NCI-H510A (cell line): ENCODE measurements around the gene NEU4.
A peak's percentile ranks its signal among the peaks of the same experiment; 100 is the strongest.
"Not testable (repeated sequence)": the region's sequence is repeated elsewhere in the genome, so short reads cannot be mapped to it uniquely, and the experiment has no call there.

ENCODE experiments used
- DNase-seq: peaks from one replicate; lab custom pipeline; 2025; lab: John Stamatoyannopoulos, UW

Gene NEU4, protein sequence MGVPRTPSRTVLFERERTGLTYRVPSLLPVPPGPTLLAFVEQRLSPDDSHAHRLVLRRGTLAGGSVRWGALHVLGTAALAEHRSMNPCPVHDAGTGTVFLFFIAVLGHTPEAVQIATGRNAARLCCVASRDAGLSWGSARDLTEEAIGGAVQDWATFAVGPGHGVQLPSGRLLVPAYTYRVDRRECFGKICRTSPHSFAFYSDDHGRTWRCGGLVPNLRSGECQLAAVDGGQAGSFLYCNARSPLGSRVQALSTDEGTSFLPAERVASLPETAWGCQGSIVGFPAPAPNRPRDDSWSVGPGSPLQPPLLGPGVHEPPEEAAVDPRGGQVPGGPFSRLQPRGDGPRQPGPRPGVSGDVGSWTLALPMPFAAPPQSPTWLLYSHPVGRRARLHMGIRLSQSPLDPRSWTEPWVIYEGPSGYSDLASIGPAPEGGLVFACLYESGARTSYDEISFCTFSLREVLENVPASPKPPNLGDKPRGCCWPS

DNA sequence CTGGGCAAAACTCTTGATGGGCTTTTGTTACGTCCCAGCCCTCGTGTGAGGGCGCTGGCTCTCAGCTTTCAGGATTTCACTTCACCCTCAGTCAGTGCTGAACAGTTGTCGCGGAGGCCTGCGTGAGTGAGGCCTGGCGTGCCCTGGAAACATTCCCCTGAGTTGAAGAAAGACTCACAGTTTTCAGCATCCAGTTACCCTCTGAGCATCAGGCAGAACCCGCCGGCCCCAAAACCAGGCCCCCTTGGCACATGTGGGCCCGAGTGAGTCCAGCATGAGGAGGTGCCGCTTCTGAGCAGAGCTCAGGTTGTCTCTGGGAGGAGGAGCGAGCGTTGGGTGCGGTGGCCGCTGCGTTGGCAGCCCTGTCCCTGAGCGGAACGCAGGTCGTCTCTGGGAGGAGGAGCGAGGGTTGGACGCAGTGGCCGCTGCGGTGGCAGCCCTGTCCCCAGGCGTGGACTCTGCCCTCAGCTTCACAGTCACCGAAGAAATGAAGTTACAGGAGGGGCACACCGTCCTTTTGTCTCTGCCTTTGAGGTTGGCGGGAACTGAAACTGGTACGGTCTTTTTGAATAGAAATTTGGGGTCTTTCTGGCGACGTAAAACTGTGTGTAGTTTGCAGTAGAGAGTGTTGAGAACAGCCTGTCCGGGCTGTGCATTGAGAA is at the start of gene NEU4:
Gene NEU4, plus strand, starts transcription at position 473 of the 662 bp plus-strand sequence. CDS start 5,292 bp downstream, outside the sequence.
- DNase-seq, result no peak

DNA sequence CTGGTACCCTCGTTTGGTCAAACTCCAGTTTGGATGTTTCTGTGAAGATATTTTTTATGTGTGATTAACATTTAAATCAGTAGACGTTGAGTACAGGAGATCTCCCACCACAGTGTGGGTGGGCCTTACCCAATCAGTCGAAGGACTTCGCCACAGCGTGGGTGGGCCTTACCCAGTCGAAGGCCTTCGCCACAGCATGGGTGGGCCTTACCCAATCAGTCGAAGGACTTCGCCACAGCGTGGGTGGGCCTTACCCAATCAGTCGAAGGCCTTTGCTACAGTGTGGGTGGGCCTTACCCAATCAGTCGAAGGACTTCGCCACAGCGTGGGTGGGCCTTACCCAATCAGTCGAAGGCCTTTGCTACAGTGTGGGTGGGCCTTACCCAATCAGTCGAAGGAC is 49.1 kb upstream of the NEU4 start:
- not testable (repeated sequence) for DNase-seq

DNA sequence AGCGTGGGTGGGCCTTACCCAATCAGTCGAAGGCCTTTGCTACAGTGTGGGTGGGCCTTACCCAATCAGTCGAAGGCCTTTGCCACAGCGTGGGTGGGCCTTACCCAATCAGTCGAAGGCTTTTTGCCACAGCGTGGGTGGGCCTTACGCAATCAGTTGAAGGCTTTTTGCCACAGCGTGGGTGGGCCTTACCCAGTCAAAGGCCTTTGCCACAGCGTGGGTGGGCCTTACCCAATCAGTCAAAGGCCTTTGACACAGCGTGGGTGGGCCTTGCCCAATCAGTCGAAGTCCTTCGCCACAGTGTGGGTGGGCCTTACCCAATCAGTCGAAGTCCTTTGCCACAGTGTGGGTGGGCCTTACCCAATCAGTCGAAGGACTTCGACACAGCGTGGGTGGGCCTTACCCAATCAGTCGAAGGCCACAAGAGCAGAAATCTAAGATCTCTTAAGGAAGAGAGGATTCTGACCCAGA is 48.7 kb upstream of the NEU4 start:
- no peak for DNase-seq

DNA sequence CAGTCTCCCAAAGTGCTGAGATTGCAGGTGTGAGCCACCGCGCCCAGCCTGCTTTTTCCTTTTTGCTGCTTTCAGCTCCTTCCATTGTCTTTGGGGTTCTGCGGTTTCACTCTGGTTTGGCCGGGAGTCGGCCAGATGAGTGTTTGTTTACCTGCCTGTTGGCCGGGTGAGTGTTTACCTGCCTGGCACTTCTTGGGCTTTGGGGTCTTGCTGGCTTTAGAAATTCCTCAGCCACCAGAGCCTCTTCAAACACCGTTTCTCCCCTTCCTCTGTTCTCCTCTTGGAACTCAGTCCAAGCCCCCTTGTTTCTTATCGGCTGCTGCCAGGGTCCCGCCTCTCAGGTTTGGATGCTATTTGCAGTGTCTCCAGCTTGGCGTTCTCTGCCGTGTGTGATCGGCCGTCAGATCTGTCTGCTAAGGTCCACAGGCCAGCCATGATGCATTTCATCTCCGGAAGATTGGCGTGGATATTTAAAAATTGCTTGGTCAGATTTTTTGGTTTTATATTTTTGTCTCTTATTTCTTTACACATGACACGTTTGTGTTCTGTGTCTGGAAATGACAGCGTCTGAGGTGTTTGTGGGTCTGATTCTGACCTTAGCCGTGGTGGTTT is 46.6 kb upstream of the NEU4 start:
- no peak for DNase-seq

DNA sequence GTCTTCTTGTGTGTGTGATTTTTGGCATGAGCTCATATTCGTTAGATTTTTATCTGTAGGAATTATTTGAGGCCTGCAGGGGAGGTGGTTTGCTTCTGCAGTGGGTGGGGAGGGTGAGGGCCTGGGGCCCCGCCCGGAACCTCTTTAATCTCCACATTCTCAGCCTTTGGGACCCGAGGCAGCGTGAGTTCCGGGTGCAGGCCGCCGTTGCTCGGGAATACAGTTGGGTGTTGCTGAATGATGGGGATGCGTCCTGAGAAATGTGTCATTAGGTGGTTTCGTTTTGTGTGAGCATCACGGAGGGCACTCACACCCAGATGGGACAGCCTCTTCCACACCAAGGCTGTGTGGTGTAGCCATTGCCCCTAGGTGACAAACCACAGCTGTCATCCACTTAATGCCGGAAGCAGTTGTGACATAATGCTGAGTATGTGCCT is 46.0 kb upstream of the NEU4 start:
- DNase-seq, result no peak

DNA sequence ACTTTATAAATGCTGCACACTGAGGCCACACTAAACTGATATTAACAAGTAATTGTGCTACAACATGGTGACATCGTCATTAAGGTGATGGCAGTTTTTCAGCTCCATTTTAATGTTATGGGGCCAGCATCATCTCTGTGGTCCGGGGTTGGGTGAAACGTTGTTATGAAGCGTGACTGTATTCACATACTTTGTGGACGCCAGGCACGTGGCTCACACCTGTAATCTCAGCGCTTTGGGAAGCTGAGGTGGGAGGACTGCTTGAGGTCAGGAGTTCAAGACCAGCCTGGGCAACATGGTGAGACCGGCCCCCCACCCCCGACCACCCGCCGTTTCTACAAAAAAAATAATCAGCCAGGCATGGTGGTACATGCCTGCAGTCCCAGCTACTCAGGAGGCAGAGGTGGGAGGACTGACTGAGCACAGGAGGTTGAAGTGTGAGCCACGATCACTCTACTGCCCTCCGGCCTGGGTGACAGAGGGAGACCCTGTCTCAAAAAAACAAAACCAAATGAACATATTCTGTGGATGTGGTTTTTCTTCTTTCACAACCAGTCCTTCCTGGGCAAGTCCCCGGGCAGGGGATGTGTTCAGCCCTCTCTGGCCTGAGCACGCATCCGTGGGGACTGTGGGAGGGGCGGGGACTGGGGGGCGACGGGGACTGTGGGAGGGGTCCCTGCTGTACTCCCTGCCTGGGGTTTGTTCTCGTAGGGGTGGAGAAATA is 45.3 kb upstream of the NEU4 start:
- DNase-seq, result no peak

DNA sequence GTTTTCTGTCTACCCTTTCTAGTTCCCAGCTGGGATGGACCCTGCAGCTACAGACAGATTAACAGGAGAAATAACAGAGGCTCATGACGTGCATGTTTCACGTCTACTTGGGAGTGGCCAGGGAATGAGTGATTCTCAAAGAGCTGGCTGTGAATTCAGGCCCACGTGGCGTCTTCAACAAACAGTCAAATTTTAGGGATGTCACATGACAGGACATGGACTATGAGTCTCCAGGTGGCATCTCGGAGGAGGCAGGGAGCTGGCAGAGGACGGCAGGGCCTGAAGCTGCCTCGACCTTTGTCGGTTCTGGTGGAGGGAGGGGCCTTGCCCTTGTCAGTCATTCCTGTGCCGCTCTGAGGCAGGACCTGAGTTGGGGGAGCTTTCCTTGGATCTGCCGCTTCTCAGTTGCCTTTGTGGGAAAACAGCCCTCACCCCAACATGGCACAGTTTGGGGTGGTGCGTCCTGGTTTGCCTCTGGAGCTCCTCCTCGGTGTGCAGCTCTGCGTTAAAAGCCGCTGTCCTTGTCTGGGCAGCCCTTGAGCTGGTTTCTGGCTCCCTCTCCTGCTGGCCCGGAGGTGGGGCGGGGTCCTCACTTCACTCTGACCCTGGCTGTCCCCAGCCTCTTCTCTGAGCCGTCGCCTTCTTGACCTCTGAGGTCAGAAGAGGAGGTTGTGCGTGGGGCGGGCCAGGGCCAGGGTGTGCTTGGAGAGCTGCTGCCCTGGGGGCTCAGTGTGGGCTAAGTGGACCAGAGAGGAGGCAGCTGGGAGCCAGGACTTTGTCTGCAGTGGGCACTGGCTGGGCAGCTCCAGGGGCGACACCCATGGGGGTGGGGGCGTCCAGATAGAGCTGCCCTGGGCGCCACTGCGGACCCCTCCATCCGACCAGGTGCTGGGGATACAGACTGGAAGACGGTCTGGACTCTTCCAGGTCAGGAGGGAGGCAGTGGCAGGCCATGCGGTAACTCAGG is 44.4 kb upstream of the NEU4 start:
- DNase-seq, result no peak

DNA sequence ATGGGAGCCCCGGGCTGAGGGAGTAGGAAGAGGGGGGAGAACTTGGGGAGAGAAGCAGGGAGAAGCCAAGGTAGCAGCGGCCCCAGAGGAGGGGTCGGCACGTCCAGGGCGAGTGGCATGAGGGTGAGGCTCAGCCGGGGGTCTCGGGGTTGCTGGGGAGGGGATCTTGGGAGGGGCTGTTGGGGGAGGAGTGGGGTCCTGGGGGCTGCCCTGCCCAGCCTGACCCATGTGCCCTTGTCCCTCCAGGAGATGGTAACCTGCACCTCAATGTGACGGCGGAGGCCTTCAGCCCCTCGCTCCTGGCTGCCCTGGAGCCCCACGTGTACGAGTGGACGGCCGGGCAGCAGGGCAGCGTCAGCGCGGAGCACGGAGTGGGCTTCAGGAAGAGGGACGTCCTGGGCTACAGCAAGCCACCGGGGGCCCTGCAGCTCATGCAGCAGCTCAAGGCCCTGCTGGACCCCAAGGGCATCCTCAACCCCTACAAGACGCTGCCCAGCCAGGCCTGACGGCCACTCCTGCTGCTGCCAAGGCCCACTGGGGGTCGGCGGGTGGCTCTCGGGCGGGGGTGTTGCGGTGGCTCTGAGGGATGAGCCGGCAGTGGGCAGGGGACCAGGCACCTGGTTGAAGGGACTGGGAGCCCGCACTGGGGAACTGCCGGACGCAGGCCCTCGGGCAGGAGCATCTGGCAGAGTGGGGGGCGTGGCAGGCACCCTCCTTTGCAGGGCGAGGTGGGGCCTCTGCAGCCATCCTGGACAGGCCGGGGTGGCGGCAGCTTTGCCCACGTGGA is 41.3 kb upstream of the NEU4 start:
- DNase-seq, result no peak

DNA sequence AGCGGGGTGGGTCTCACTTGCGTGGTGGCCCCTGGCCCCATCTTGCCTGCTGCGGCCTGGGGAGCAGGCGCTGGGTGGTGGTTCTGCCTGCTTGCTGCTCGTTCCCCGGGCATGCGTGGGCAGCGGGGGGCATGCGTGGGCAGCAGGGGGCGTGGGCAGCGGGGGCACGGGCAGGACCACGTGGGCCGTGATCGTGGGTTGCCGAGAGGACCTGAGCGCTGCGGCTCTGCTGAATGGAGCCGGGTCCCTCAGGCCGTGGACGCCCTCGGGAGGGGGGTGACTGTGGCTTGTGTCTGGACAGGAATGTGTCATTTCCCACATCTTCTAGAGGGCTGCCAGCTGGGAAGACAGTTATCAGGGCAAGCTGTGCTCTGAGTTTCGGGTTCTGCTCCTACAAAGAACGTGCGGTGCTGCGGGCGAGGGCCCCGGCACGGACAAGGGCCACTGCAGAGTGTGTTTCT is 40.7 kb upstream of the NEU4 start:
- no peak for DNase-seq

DNA sequence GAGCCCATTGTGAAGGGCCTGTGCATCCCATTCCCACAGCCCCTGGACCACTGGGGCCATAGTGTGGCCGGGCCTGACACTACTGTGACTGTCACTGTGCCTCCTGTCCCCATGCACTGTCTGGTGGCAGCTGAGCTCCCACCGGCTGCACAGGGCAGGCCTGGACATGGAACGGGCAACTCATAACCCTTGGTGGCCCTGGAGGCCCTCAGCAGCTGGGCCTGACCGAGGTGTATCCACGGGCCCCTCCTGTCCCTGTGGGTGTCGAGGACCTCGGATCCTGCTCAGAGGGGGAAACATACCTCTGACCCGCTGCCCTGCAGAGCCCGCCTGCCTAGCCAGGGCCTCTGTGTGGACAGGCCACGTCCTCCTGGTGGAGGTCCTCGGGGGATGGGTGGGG is 40.1 kb upstream of the NEU4 start:
- no peak for DNase-seq

DNA sequence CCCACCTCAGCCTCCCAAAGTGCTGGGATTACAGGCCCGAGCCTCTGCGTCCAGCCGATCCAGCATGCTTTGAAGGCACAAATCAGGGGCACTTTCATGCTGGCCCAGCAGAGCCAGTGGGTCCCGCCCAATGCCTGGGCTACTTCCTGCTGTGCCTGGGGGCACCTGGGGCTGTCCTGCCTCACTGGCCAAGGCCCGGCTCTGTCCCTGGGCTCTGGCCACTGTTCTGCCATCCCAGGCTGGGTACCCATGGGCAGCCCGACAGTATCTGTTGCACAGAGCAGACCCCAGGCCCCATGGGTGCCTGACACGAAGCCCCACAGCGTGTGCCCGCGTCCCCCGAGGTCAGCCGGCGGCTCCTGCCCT is 39.2 kb upstream of the NEU4 start:
- no peak for DNase-seq

DNA sequence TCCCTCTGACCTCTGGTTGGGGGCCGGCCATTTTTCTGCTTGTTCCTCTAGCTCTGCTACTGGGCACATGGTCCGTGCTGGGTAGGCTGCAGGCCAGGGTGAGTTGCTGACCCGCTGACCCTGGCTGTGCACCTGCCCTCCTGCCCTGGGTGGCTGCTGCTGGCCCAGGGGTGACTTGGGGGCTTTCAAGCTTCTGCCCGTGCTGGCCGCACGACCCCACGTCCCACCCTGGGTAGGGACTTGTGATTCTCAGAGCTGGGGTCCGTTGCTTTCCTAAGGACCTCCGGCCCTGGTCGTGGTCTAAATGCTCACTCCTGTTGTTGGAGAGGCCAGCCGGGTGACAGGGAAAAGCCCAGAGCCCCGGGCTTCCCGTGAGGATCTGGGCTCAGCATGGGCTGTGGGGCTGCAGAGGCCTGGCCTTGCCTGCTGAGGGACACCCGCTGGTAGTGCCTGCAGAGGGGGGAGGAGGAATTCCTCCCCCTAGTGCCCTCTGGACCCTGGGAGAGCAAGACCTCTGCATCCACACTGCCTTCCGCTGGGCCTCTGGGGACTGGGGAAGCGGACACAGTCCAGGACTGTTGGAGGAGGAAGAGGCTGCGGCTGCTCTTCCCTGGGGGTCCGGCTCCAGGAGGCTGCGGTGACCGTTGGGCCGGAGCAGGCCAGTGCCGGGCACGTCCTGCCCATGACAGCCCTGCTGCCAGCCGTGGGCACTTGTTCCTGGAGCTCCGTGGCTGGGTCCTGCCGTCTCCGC is 38.6 kb upstream of the NEU4 start:
- DNase-seq, result no peak

DNA sequence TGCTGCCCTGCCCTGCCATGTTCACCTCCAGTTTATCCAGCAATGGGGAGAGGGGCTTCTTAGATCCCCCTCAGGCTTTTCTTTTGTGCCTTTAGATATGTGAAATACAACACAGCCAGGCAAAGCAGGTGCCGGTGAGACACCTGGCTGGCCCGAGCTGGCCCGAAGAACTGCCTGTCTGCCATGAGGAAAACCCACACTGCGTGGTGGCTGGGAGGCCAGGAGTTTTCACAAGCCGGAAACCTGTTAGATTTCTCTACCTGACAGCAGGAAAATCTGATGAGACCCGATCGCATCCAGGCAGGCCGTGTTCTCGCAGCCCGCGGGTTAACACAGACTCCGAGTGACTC is 38.1 kb upstream of the NEU4 start:
- DNase-seq, result no peak

DNA sequence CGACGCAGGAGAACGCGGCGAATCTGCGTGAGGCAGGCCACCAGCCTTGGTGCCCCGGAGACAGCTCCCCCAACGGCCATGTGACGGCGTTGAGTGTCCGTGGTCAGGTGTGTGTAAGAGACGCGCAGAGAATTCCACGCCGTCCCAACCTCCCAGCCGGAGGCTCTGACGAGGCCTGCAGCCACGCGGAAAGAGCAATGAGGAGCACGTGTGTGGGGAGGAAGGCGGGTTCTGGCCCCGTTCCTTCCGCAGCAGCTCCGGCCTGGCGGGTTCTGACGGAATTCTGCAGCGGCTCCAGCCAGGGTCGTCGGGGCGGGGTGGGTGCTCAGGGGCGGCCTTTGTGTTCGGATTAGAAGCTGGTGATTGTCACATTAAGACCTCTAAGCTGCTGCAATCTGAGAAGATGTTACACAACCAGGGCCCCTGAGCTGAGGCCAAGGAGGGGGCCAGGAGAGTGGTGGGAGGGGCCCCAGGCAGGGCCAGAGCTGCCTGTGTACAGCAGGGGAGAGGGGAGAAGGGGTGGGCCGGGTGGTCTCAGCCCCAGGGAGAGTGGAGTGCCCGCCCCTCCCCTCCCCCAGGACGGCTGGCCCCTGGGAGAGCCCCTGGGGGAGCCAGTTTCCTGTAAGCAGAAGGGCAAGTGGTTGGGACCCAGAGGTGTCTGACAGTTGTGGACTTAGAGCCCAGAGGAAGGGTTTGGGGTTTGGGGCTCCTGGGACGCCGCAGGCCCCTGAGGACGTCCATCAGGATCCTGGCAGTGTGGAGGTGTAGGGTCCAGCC is 37.5 kb upstream of the NEU4 start:
- DNase-seq, result no peak

DNA sequence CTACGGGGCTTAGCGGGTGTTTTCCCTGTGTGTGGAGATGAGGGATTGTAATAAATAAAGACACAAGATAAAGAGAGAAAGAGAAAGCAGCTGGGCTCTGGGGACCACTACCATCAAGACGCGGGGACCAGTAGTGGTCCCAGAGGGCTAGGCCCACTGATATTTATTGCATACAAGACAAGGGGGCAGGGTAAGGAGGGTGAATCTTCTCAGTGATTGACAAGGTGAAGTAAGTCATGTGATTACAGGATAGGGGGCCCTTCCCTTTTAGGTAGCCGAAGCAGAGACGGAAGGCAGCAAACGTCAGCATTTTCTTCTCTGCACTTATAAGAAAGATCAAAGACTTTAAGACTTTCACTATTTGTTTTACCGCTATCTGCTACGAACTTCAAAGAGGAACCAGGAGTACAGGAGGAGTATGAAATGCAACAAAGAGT is 36.9 kb upstream of the NEU4 start:
- DNase-seq, result no peak

DNA sequence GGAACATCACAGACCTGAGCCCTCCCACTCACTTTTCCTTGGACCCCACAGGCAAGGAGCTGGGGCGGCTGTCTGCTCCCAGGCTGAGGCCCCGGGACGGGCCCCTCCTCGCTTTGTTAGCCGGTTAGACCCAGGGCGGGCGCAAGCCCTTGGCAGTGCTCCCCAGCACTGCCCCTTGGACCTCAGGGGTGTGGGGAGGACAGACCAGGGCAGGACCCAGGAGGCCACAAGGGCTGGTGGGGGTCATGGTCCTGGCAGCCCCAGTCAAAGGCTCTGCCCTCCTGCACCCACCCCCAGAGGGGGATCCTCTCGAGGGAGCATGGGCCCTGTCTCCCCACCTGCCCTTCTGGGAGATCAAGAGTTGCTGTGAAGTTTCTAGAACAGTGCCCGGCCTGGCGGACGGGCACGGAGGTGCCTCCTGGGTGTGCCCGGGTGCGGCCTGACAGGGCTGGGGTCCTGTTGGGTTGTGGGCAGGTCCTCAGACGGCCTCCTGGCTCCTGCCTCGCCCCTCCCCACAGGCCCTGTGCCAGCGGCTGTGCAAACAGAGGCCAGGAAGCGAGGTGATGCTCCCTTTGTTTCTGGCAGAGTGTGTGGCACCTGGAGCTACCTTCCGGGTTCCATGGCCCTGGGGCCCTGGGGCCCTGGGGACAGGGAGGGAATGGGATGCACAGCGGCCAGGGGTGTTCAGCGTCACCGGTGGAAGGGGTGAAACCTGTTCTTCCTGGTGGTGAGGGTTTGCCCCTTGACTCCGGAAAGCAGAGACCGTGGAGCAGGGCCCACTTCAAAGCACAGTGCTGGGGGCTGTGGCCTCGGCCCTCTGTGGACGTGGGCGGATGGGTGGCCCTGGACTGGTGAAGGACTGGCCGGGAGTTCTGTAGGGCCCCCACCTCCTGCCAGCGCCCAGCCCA is 35.2 kb upstream of the NEU4 start:
- DNase-seq, result peak; percentile 47

DNA sequence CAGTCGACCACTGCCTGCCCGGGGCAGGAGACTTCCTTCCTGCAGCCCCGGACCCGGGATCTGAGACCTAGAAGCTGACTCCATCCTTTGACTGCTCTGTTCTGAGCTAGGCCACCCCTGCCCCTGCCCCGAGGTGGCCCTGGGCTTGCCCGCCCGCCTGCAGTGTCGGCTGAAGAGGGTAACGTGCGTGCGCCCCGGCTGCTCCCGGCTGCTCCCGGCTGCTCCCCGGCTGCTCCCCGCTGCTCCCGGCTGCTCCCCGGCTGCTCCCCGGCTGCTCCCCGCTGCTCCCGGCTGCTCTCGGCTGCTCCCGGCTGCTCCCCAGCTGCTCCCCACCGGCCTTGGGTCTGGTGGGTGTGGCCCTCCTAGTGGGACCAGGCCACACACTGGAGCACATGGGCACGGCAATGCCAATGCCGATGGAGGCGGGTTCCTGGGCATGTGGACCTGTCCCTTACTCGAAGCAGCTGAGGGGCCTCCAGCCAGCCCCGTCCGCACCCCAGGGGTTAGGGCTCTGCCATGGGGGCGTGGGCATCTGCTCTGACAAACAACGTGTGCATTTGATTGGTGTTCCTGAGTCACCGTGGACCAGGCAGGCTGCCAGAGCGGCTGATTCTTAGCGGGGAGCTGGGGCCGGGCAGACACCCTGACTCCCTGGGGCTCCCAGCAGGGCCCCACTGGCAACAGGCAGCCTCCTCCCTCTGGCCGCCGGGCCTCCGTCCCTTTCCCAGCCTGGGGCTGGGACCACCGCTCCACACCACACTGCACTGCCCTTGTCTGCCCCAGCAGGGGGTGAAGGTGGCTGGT is 34.4 kb upstream of the NEU4 start:
- no peak for DNase-seq
